Cortex of kidney (tissue), 1 donor: ENCODE measurements around the gene TET3.

Experiments used
- DNase-seq: peaks from one replicate; lab custom pipeline; 2025; lab: John Stamatoyannopoulos, UW

Gene TET3

GRCh38 chr2:73965053-73965452 lies 19.7 kb upstream of the TET3 start:
- DNase-seq = no peak

- no peak for DNase-seq
Measured at GRCh38 chr2:73968357-73968937, 16.3 kb upstream of the TET3 start.

GRCh38 chr2:73969356-73969755 lies 15.4 kb upstream of the TET3 start:
- DNase-seq = no peak

DNA sequence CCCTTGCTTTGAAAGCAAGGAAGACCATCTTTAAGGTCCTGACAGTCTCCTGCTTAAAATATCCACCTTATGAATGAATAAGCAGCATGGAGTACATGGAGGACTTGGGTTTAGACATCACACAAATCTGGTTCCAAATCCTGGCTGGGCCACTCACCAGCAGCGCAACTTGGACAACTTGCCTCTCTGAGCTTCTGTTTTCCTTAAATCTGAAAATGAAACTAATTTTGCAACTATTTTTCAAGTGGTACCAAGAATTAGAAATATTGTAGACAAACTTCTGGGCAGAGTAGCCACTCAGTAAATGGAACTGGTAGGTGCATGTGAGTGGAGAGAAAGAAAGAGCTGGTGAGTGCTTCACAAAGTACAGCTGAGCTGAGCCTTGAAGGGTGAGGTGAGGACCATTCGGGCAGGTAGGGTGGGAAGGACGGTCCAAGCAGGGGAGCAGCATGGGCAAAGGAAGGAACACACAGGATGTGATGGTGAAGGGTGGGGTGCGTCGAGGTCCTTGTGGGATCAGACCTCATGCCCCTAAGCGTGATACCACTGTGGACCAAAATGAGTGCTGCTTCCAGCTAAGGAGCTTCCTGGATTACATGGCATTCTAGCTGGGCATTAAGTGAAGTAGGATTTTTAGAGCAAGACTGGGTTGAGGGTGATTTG lies 14.4 kb upstream of the TET3 start:
- DNase-seq = no peak

DNA sequence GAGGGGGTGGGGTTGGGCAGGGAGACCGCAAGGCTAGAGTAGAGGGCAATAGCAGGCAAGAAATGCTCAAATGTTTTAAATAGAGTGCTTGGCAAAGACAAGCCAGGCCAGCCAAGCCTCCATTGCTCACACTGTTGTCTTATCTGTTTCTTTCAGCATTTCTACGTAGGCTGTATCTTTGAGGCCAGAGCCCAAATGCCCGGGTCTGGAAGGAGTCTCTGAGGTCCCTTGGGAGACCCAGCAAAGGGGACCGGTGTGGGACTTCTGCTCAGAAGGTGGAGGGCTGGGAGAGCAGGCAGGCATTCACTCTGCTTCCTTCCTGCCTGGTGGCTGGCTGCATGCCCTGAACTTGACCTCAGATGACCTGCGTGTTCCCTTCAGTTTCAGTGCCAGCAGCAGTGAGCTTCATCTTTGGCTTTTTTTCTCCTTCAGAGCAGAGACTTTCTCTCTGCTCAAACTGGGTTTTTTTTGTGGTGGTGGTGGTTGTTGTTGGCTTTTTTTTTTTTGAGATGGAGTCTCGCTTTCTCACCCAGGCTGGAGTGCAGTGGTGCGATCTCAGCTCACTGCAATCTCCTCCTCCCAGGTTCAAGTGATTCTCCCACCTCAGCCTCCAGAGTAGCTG lies 13.7 kb upstream of the TET3 start:
- DNase-seq = no peak

DNA sequence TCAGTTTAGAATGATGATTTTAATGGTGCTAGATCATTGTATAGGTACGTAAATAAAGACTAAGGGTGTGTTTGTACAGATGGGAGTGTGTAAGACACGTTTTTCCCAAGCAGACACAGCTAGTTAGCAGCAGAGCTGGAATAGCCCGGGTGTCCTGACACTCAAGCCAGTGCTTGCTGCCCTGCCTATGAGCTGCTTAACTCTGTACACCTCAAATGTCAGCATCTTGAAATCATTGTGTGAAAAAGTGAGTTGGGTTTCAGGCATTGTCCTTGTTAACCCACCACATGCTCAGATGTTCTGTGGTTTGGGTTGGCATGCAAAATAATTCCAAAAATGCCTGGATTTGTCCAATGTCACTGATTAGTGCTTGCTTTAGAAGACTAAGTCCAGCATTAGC lies 13.0 kb upstream of the TET3 start:
- no peak for DNase-seq

DNA sequence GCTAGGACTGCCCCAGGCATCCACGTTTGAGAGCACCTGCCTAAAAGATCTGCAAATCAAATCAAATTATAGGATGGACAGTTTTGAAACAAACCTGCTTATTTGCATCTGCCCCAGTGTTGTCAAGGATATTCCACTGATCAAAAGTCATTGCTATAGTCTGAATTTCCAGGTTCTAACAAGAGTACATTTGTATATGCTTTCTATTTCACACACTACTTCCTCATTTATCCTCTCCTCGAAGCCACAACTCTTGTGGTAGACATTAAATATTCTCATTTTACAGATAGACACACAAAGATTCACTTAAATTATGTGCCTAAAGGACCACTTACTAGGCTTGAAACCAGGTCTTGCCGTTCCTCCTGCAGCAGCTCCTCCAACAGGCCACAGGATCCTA lies 11.9 kb upstream of the TET3 start:
- no peak for DNase-seq

DNA sequence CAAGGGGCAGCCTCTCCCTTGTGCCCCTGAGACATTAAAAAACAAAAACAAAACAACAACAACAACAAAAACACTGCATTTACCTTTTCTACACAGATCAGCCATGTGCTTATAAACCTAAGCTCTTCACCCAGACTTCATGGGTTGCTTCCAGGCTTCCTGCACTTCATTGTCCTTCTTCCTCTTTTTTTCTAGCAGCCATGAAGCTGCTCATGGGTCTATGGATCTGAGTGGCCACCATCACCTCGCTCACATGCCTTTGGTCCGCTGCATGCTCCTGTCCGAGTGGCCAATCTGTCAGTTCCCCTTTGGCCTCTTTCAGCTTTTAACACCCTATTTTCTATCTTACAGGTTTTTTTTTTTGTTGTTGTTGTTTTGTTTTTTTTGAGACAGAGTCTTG lies 9.0 kb upstream of the TET3 start:
- DNase-seq = no peak

- DNase-seq = no peak
Measured at GRCh38 chr2:73976803-73977202, 7.9 kb upstream of the TET3 start.

- no peak for DNase-seq
Measured at GRCh38 chr2:73977466-73977865, 7.2 kb upstream of the TET3 start.

DNA sequence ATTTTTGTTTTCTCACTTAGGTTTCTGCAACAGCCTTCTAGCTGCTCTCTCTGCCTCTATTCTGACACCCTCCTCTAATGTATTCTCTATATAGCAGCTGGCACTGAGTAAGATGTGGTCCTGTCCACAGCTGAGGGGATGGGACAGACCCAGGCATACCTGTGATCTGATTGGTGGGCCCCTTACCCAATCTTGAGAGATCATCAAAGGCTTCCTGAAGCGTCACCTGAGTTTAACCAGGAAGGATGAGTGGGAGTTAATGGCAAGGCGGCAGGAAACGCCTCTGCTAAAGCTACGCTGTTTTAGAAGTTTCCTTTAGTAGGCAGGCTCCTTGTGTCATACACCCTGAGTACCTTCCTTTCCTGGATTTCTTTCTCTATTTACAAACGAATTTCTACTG lies 5.7 kb upstream of the TET3 start:
- no peak for DNase-seq

- DNase-seq = no peak
Measured at GRCh38 chr2:73979686-73980085, 5.0 kb upstream of the TET3 start.

DNA sequence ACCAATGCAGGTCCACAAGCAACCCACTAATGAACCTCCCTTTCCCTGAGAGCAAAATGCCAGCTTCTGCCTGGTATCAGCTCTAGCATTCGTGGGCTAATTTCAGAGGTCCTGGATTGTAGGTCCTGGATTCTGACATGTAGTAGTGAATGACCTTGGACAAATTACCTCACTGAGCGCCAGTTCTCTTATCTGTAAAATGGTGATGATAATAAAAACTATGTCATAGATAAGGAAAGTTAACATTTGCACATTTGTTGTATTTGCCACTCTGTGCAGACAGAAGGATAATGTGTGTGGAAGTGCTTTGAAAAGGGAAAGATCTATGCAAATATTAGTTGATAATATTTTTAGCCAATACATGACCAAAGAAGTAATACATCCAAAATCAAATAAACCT lies 4.1 kb upstream of the TET3 start:
- no peak for DNase-seq

GRCh38 chr2:73981081-73982001 lies 3.4 kb upstream of the TET3 start:
- DNase-seq = no peak

- DNase-seq = no peak
Measured at GRCh38 chr2:73982140-73982617, 2.5 kb upstream of the TET3 start.

GRCh38 chr2:73983322-73984202 lies 1.1 kb upstream of the TET3 start:
- DNase-seq = no peak

DNA sequence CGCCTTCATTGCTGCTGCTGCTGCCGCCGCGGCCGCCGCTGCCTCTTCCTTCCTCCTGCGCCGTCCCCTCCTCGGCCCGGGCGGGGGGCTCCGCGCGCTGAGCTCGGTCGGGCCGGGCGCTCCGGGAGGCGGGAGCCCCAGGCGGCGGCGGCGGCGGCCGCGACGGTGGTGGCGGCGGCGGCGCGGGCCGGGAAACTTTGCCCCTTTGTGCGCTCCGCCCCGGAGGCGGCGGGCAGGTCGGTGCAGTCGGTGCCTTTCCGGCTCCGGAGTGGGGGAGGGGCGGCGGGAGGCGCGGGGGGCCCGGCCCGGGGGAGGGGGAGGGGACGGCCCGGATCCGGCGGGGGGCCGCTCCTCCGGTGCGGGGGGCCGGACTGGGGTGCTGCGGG lies 205 bp downstream of the TET3 start:
- no peak for DNase-seq

GRCh38 chr2:73985308-73986084 lies 786 bp downstream of the TET3 start:
- no peak for DNase-seq

DNA sequence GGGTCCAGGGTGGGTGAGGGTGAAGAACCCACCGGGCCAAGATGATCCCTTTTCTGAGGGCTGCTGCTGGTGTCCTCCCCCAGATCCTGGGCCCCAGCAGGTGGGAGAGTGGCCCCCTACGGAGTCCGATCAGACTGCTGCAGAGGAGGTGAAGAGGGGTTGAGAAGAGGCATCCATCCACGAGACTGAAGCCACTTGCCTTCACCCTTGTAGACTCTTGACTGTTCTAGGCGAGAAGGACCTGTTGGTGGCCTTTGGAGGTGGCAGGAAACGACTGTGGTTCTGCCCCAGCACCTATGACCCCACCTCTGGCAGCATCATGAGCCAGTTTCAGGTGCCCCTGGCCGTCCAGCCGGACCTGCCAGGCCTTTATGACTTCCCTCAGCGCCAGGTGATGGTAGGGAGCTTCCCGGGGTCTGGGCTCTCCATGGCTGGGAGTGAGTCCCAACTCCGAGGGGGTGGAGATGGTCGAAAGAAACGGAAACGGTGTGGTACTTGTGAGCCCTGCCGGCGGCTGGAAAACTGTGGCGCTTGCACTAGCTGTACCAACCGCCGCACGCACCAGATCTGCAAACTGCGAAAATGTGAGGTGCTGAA lies 1.5 kb downstream of the TET3 start:
- DNase-seq = no peak
